ENCODE data around the gene ACTRT2. TPM values are rescaled to one million over a fixed set of nuclear protein-coding genes. Genes with fewer than 3 reads are reported as not detected.

The ACTRT2 gene
- total and polyA plus RNA-seq, 2 of the 8 experiments (the other 6 are each of a cell fraction or from before 2014, with no cell fraction given): not detected

DNA sequence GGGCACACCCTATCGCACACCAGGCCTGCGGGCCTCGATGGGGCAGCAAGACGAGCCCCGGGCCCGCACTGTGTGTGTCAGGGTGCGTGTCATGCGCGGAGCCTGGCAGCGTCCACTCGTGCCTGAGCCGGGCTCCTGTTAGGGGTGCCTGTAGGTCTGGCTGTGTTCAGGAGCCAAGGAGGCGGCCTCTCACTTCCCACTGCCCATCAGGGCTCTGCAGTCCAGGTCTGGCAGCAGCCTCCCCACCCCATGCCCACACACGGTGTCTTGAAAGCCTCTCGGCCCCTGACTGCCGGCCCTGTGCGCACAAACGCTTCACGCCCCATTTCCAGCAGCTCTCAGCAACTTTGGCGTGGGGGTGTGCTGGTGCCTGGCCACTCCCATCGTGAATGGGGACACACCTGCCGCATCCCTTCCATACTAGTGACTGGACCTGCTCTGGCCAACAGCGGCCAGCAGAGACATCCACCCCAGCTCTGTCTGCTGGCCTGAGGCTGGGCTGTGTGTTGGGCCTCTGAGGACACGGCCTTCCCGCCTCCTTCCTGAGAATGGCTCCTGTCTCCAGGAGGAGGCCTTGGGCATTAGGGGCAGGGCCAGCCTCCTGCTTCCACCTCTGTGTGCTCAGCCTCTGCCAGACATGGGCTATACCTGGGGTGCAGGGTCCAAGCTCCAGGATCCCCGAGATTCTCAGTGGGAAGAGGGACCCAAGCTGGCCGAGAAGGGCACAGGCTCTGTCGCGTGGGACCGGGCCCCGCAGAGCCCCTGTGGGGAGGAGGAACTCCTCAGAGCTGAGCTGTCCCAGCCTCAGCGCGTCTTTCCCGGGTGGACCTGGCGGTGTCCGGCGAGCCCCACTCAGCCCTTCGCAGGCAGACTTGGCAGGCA is 41.8 kb upstream of the ACTRT2 start:
- Histone ChIP-seq H3K79me2 (ENCODE audit: control insufficient read depth in 1 of 2, insufficient read depth in 2 of 2, low read length in 2 of 2) (no peaks in the 10 kb centered on the region), H2BK15ac (ENCODE audit: low read length) (no peak overlapping the region), H3K14ac (ENCODE audit: insufficient read length) (no peak overlapping the region), H4K5ac (ENCODE audit: insufficient read length, low read depth, low read length) (no peak overlapping the region), H3K27me3 (replicated peaks in 1 of 4; ENCODE audit: control insufficient read depth in 3 of 4, extremely low read depth in 1 of 4, insufficient read depth in 3 of 4, low read length in 3 of 4) (no peaks in the 10 kb centered on the region), H3K79me1 (ENCODE audit: low read depth, low read length) (no peaks in the 10 kb centered on the region), H3K9ac (replicated peaks in 1 of 4; ENCODE audit: extremely low read depth in 1 of 4, low read depth in 3 of 4, low read length in 3 of 4) (no peak overlapping the region), H3K4me1 (replicated peaks in 1 of 4; ENCODE audit: control insufficient read depth in 3 of 4, insufficient read depth in 4 of 4, low read length in 3 of 4) (no peaks in the 10 kb centered on the region; a peak in 2 of 7 replicates), H3K4me3 (ENCODE audit: extremely low read depth in 1 of 4, insufficient read depth in 2 of 4, low read depth in 3 of 4, low read length in 4 of 4) (no peak overlapping the region), H2BK120ac (replicated peaks; ENCODE audit: low read depth, low read length) (no peak overlapping the region), H3K23ac (ENCODE audit: insufficient read length) (no peak overlapping the region), H3K4ac (replicated peaks; ENCODE audit: insufficient read length, low read depth, low read length) (no peak overlapping the region), H2AK5ac (ENCODE audit: low read depth, low read length) (no peak overlapping the region), H4K91ac (replicated peaks; ENCODE audit: insufficient read length, low read length) (no peak overlapping the region), H3K18ac (ENCODE audit: extremely low read depth, low read length) (no peak overlapping the region), H2BK12ac (ENCODE audit: low read depth, low read length) (no peak overlapping the region), H3K4me2 (ENCODE audit: insufficient read depth in 1 of 2, low read depth in 2 of 2, low read length in 2 of 2) (no peak overlapping the region), H2AFZ (ENCODE audit: low read length) (no peak overlapping the region), H3K36me3 (ENCODE audit: control insufficient read depth in 2 of 4, insufficient read depth in 4 of 4, low read length in 3 of 4) (no peaks in the 10 kb centered on the region), H2BK20ac (ENCODE audit: low read length) (no peak overlapping the region), H3K9me3 (ENCODE audit: insufficient read depth in 2 of 2, low read depth in 1 of 2, low read length in 1 of 2) (peaks cover 56 to 100% of the 10 kb centered on the region in 2 experiments), H4K20me1 (replicated peaks in 1 of 2; ENCODE audit: control insufficient read depth in 1 of 2, insufficient read depth in 2 of 2, low read length in 2 of 2) (no peaks in the 10 kb centered on the region), H2BK5ac (ENCODE audit: low read depth, low read length) (no peak overlapping the region), H3K56ac (replicated peaks; ENCODE audit: insufficient read length, low read depth, low read length) (no peak overlapping the region), H3K23me2 (ENCODE audit: low read depth, low read length) (peaks cover 5% of the 10 kb centered on the region; the same call in 1 of the 2 replicates), H3K27ac (ENCODE audit: low read depth, low read length) (no peak overlapping the region), H4K8ac (ENCODE audit: extremely low read depth, insufficient read depth, low read length) (no peak overlapping the region)
- no peak for DNase-seq (ENCODE audit: low read depth in 1 of 2, low spot score in 2 of 2)
- 86% methylated on average over 31 of the region's 38 CpGs; no CpG with 5 or more reads in 1 of the 2 experiments for WGBS, 2 experiments (ENCODE audit: extremely low coverage in 1 of 2, insufficient coverage in 1 of 2, insufficient read length in 1 of 2, insufficient replicate concordance in 2 of 2, low coverage in 1 of 2, low lambda C conversion rate in 2 of 2, missing lambda C conversion rate in 1 of 2)
- TF ChIP-seq BRCA1 (IDR thresholded peaks at IDR 0.05; ENCODE audit: low read depth, low read length) (no peak), TAF7 (optimal IDR thresholded peaks at IDR 0.05; ENCODE audit: borderline replicate concordance, low read depth, low read length) (no peak), KDM4A (IDR thresholded peaks at IDR 0.05; ENCODE audit: low read depth, low read length, severe bottlenecking) (no peak)
- TF ChIP-seq, protein P1, sequence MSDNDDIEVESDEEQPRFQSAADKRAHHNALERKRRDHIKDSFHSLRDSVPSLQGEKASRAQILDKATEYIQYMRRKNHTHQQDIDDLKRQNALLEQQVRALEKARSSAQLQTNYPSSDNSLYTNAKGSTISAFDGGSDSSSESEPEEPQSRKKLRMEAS (IDR thresholded peaks at IDR 0.05): no peak
- FAIRE-seq: no peak
- CTCF ChIA-PET (ENCODE audit: partially characterized antibody): no interaction called here
- POLR2A ChIA-PET (ENCODE audit: partially characterized antibody): no interaction called here

Measured in H1 (cell line).